Endothelial cell of umbilical vein (primary cell): ENCODE measurements around the gene MRPL55.

Experiments used
- EZH2 ChIP-seq: IDR thresholded peaks from 2 replicates; pipeline ENCODE4 v1.6.1; 2012; ENCODE audit warnings: borderline replicate concordance, low read depth, mild to moderate bottlenecking, moderate library complexity, low read length, inconsistent platforms; ENCODE audit not compliant: severe bottlenecking
- FOS ChIP-seq: IDR thresholded peaks from 2 replicates; pipeline ENCODE4 v1.6.1; 2011; ENCODE audit warnings: mild to moderate bottlenecking, low read length, moderate library complexity, borderline replicate concordance; ENCODE audit not compliant: insufficient read depth
- MYC ChIP-seq: IDR thresholded peaks from one replicate; pipeline ENCODE4 v1.6.1; 2011; ENCODE audit warnings: mild to moderate bottlenecking, low read depth, low read length
- POLR2A ChIP-seq: IDR thresholded peaks from 2 replicates; pipeline ENCODE4 v1.6.1; 2012; ENCODE audit warnings: low read depth, mild to moderate bottlenecking, control low read depth, low read length
- POLR2AphosphoS5 ChIP-seq: IDR thresholded peaks from 2 replicates; pipeline ENCODE4 v1.6.1; 2012; ENCODE audit warnings: low read depth, mild to moderate bottlenecking, control low read depth, low read length, moderate library complexity; ENCODE audit not compliant: insufficient read depth
- TF ChIP-seq, protein P1 (sequence below), 2 donors: IDR thresholded peaks; 1 replicate in 1 of 2; 2 replicates in 1 of 2; pipeline ENCODE4 v1.5.1; 2011; ENCODE audit warnings: low read length in 2 of 2, mild to moderate bottlenecking in 2 of 2, moderate library complexity in 2 of 2, control low read depth in 1 of 2, inconsistent platforms in 1 of 2, low read depth in 1 of 2; ENCODE audit not compliant: insufficient read depth in 1 of 2; ENCODE audit errors: extremely low read depth in 1 of 2
- TF ChIP-seq, protein P2 (sequence below): IDR thresholded peaks from 2 replicates; pipeline ENCODE4 v1.6.1; 2011; ENCODE audit not compliant: insufficient read depth, insufficient read length

DNA sequence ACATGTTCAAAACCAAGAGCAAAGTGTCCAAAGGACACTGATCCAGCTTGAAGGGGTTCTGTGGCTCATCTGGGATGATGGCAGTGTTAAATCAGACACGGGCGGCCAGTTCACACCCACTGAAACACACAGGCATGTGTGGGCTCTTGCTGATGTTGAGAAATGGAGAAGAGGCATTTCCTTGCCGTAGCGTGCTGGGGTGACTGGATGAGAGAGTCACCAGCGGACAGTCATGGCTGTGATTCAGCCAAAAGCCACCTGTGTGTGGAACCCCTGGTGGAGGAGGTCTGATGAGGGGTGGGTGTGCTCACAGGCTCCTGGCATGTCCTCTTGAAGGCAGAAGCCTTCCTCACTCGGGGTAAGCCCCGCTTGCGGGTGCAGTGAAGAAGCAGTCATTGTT is 13.2 kb downstream of the MRPL55 start:
- TF ChIP-seq, protein P1, sequence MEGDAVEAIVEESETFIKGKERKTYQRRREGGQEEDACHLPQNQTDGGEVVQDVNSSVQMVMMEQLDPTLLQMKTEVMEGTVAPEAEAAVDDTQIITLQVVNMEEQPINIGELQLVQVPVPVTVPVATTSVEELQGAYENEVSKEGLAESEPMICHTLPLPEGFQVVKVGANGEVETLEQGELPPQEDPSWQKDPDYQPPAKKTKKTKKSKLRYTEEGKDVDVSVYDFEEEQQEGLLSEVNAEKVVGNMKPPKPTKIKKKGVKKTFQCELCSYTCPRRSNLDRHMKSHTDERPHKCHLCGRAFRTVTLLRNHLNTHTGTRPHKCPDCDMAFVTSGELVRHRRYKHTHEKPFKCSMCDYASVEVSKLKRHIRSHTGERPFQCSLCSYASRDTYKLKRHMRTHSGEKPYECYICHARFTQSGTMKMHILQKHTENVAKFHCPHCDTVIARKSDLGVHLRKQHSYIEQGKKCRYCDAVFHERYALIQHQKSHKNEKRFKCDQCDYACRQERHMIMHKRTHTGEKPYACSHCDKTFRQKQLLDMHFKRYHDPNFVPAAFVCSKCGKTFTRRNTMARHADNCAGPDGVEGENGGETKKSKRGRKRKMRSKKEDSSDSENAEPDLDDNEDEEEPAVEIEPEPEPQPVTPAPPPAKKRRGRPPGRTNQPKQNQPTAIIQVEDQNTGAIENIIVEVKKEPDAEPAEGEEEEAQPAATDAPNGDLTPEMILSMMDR (IDR thresholded peaks at IDR 0.05; ENCODE audit: extremely low read depth in 1 of 2, insufficient read depth in 1 of 2, low read depth in 1 of 2, low read length in 2 of 2): no peak
- TF ChIP-seq MYC (no peak), FOS (no peak), POLR2AphosphoS5 (no peak), POLR2A (no peak), EZH2 (no peak)
- TF ChIP-seq, protein P2, sequence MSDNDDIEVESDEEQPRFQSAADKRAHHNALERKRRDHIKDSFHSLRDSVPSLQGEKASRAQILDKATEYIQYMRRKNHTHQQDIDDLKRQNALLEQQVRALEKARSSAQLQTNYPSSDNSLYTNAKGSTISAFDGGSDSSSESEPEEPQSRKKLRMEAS: no peak
